ENCODE measurements around the gene B4GALNT4.

B4GALNT4 gene

GRCh38 chr11:376531-377173 lies 7.4 kb downstream of the B4GALNT4 start:
- no peak overlapping the region for H3K4me3 ChIP-seq (ENCODE audit: low read depth in 1 of 2, low read length in 2 of 2)
- H3K36me3 ChIP-seq (ENCODE audit: control insufficient read depth in 1 of 2, insufficient read depth in 2 of 2, low read length in 2 of 2), result no peaks in the 10 kb centered on the region
- no peak overlapping the region for H3K9ac ChIP-seq (ENCODE audit: low read depth in 1 of 2, low read length in 2 of 2)
- H3K9me3 ChIP-seq (ENCODE audit: control insufficient read depth in 1 of 2, low read length in 2 of 2), result no peaks in the 10 kb centered on the region
- H3K27me3 ChIP-seq (ENCODE audit: control insufficient read depth in 1 of 2, insufficient read depth in 2 of 2, low read length in 2 of 2), result peaks cover 6 to 7% of the 10 kb centered on the region in 2 donors
- no peaks in the 10 kb centered on the region for H3K4me1 ChIP-seq (ENCODE audit: control insufficient read depth in 1 of 2, insufficient read depth in 2 of 2, low read length in 2 of 2)
- no peak overlapping the region for H3K27ac ChIP-seq (ENCODE audit: low read depth, low read length)

- no peaks in the 10 kb centered on the region for H3K4me1 ChIP-seq (ENCODE audit: control insufficient read depth in 1 of 2, insufficient read depth in 2 of 2, low read length in 2 of 2)
- H3K9ac ChIP-seq (ENCODE audit: low read depth in 1 of 2, low read length in 2 of 2), result no peak overlapping the region
Measured at GRCh38 chr11:377174-377865, 8.0 kb downstream of the B4GALNT4 start.

GRCh38 chr11:377883-378500 lies 8.7 kb downstream of the B4GALNT4 start:
- H3K4me1 ChIP-seq (ENCODE audit: control insufficient read depth in 1 of 2, insufficient read depth in 2 of 2, low read length in 2 of 2), result no peaks in the 10 kb centered on the region
- H3K4me3 ChIP-seq (ENCODE audit: low read depth in 1 of 2, low read length in 2 of 2), result no peak overlapping the region
- H3K27me3 ChIP-seq (ENCODE audit: control insufficient read depth in 1 of 2, insufficient read depth in 2 of 2, low read length in 2 of 2), result peaks cover 0 to 5% of the 10 kb centered on the region in 2 donors
- H3K9me3 ChIP-seq (ENCODE audit: control insufficient read depth in 1 of 2, low read length in 2 of 2), result no peaks in the 10 kb centered on the region
- no peak overlapping the region for H3K9ac ChIP-seq (ENCODE audit: low read depth in 1 of 2, low read length in 2 of 2)
- H3K27ac ChIP-seq (ENCODE audit: low read depth, low read length), result no peak overlapping the region
- no peaks in the 10 kb centered on the region for H3K36me3 ChIP-seq (ENCODE audit: control insufficient read depth in 1 of 2, insufficient read depth in 2 of 2, low read length in 2 of 2)

More at GRCh38 chr11:377174-377865, 8.0 kb downstream of the B4GALNT4 start:
- no peak overlapping the region for H3K27ac ChIP-seq (ENCODE audit: low read depth, low read length)
- no peaks in the 10 kb centered on the region for H3K9me3 ChIP-seq (ENCODE audit: control insufficient read depth in 1 of 2, low read length in 2 of 2)
- H3K36me3 ChIP-seq (ENCODE audit: control insufficient read depth in 1 of 2, insufficient read depth in 2 of 2, low read length in 2 of 2), result no peaks in the 10 kb centered on the region
- H3K4me3 ChIP-seq (ENCODE audit: low read depth in 1 of 2, low read length in 2 of 2), result no peak overlapping the region
- H3K27me3 ChIP-seq (ENCODE audit: control insufficient read depth in 1 of 2, insufficient read depth in 2 of 2, low read length in 2 of 2), result peaks cover 1 to 5% of the 10 kb centered on the region in 2 donors

- H3K36me3 ChIP-seq (ENCODE audit: control insufficient read depth in 1 of 2, insufficient read depth in 2 of 2, low read length in 2 of 2), result no peaks in the 10 kb centered on the region
- no peaks in the 10 kb centered on the region for H3K9me3 ChIP-seq (ENCODE audit: control insufficient read depth in 1 of 2, low read length in 2 of 2)
- no peak overlapping the region for H3K4me3 ChIP-seq (ENCODE audit: low read depth in 1 of 2, low read length in 2 of 2)
- H3K27ac ChIP-seq (ENCODE audit: low read depth, low read length), result no peak overlapping the region
- no peak overlapping the region for H3K9ac ChIP-seq (ENCODE audit: low read depth in 1 of 2, low read length in 2 of 2)
- H3K27me3 ChIP-seq (ENCODE audit: control insufficient read depth in 1 of 2, insufficient read depth in 2 of 2, low read length in 2 of 2), result peaks cover 0 to 5% of the 10 kb centered on the region in 2 donors
- no peaks in the 10 kb centered on the region for H3K4me1 ChIP-seq (ENCODE audit: control insufficient read depth in 1 of 2, insufficient read depth in 2 of 2, low read length in 2 of 2)
Measured at GRCh38 chr11:379205-380094, 10.2 kb downstream of the B4GALNT4 start.

- Histone ChIP-seq H3K27ac (ENCODE audit: low read depth, low read length) (no peak overlapping the region), H3K4me3 (ENCODE audit: low read depth in 1 of 2, low read length in 2 of 2) (no peak overlapping the region), H3K4me1 (ENCODE audit: control insufficient read depth in 1 of 2, insufficient read depth in 2 of 2, low read length in 2 of 2) (no peaks in the 10 kb centered on the region), H3K9me3 (ENCODE audit: control insufficient read depth in 1 of 2, low read length in 2 of 2) (no peaks in the 10 kb centered on the region), H3K9ac (ENCODE audit: low read depth in 1 of 2, low read length in 2 of 2) (no peak overlapping the region), H3K36me3 (ENCODE audit: control insufficient read depth in 1 of 2, insufficient read depth in 2 of 2, low read length in 2 of 2) (no peaks in the 10 kb centered on the region), H3K27me3 (ENCODE audit: control insufficient read depth in 1 of 2, insufficient read depth in 2 of 2, low read length in 2 of 2) (peaks cover 0 to 5% of the 10 kb centered on the region in 2 donors)
Measured at GRCh38 chr11:380095-380480, 10.8 kb downstream of the B4GALNT4 start.

- no peaks in the 10 kb centered on the region for H3K4me1 ChIP-seq (ENCODE audit: control insufficient read depth in 1 of 2, insufficient read depth in 2 of 2, low read length in 2 of 2)
- H3K9me3 ChIP-seq (ENCODE audit: control insufficient read depth in 1 of 2, low read length in 2 of 2), result no peaks in the 10 kb centered on the region
- H3K27ac ChIP-seq (ENCODE audit: low read depth, low read length), result no peak overlapping the region
- no peak overlapping the region for H3K4me3 ChIP-seq (ENCODE audit: low read depth in 1 of 2, low read length in 2 of 2)
- no peaks in the 10 kb centered on the region for H3K36me3 ChIP-seq (ENCODE audit: control insufficient read depth in 1 of 2, insufficient read depth in 2 of 2, low read length in 2 of 2)
- H3K9ac ChIP-seq (ENCODE audit: low read depth in 1 of 2, low read length in 2 of 2), result no peak overlapping the region
- peaks cover 0 to 5% of the 10 kb centered on the region in 2 donors for H3K27me3 ChIP-seq (ENCODE audit: control insufficient read depth in 1 of 2, insufficient read depth in 2 of 2, low read length in 2 of 2)
Measured at GRCh38 chr11:380491-380890, 11.2 kb downstream of the B4GALNT4 start.

GRCh38 chr11:380996-381395 lies 11.7 kb downstream of the B4GALNT4 start:
- Histone ChIP-seq H3K36me3 (ENCODE audit: control insufficient read depth in 1 of 2, insufficient read depth in 2 of 2, low read length in 2 of 2) (no peaks in the 10 kb centered on the region), H3K4me3 (ENCODE audit: low read depth in 1 of 2, low read length in 2 of 2) (no peak overlapping the region), H3K4me1 (ENCODE audit: control insufficient read depth in 1 of 2, insufficient read depth in 2 of 2, low read length in 2 of 2) (no peaks in the 10 kb centered on the region), H3K27ac (ENCODE audit: low read depth, low read length) (no peak overlapping the region), H3K9ac (ENCODE audit: low read depth in 1 of 2, low read length in 2 of 2) (no peak overlapping the region), H3K9me3 (ENCODE audit: control insufficient read depth in 1 of 2, low read length in 2 of 2) (peaks cover under 1% of the 10 kb centered on the region in 2 donors), H3K27me3 (ENCODE audit: control insufficient read depth in 1 of 2, insufficient read depth in 2 of 2, low read length in 2 of 2) (peaks cover 0 to 5% of the 10 kb centered on the region in 2 donors)

GRCh38 chr11:381501-382072 lies 12.3 kb downstream of the B4GALNT4 start:
- Histone ChIP-seq H3K4me1 (ENCODE audit: control insufficient read depth in 1 of 2, insufficient read depth in 2 of 2, low read length in 2 of 2) (no peaks in the 10 kb centered on the region), H3K9ac (ENCODE audit: low read depth in 1 of 2, low read length in 2 of 2) (no peak overlapping the region), H3K27ac (ENCODE audit: low read depth, low read length) (no peak overlapping the region), H3K4me3 (ENCODE audit: low read depth in 1 of 2, low read length in 2 of 2) (no peak overlapping the region), H3K36me3 (ENCODE audit: control insufficient read depth in 1 of 2, insufficient read depth in 2 of 2, low read length in 2 of 2) (no peaks in the 10 kb centered on the region), H3K27me3 (ENCODE audit: control insufficient read depth in 1 of 2, insufficient read depth in 2 of 2, low read length in 2 of 2) (peaks cover 0 to 5% of the 10 kb centered on the region in 2 donors), H3K9me3 (ENCODE audit: control insufficient read depth in 1 of 2, low read length in 2 of 2) (peaks cover 6% of the 10 kb centered on the region in 2 donors)

GRCh38 chr11:382081-382629 lies 12.9 kb downstream of the B4GALNT4 start:
- peaks cover 0 to 5% of the 10 kb centered on the region in 2 donors for H3K27me3 ChIP-seq (ENCODE audit: control insufficient read depth in 1 of 2, insufficient read depth in 2 of 2, low read length in 2 of 2)
- no peak overlapping the region for H3K9ac ChIP-seq (ENCODE audit: low read depth in 1 of 2, low read length in 2 of 2)
- no peak overlapping the region for H3K4me3 ChIP-seq (ENCODE audit: low read depth in 1 of 2, low read length in 2 of 2)
- H3K27ac ChIP-seq (ENCODE audit: low read depth, low read length), result no peak overlapping the region
- H3K9me3 ChIP-seq (ENCODE audit: control insufficient read depth in 1 of 2, low read length in 2 of 2), result peaks cover 7 to 10% of the 10 kb centered on the region in 2 donors
- H3K36me3 ChIP-seq (ENCODE audit: control insufficient read depth in 1 of 2, insufficient read depth in 2 of 2, low read length in 2 of 2), result no peaks in the 10 kb centered on the region
- no peaks in the 10 kb centered on the region for H3K4me1 ChIP-seq (ENCODE audit: control insufficient read depth in 1 of 2, insufficient read depth in 2 of 2, low read length in 2 of 2)

Measured in duodenal mucosa (tissue), 2 donors.